Vagina (tissue), 2 donors: ENCODE data around the gene APPL2.

Source experiments
- POLR2AphosphoS5 ChIP-seq, 2 donors: sonication (generic); formaldehyde crosslinking; IDR thresholded peaks; one replicate each; pipeline ENCODE4 v1.9.0; 2017; ENCODE audit warnings: antibody characterized with exemption in 2 of 2, mild to moderate bottlenecking in 2 of 2, low read depth in 1 of 2; ENCODE audit not compliant: insufficient read depth in 1 of 2
- TF ChIP-seq, protein P1 (sequence below), 3 experiments: fragments of 450-650 bp in 2 of 3; fragments of 200-600 bp in 1 of 3; sonication (generic) in 1 of 3; IDR thresholded peaks; one replicate each; pipeline ENCODE4 v1.5.1; 2017 to 2019; ENCODE audit warnings: antibody characterized with exemption in 3 of 3, mild to moderate bottlenecking in 2 of 3, moderate library complexity in 2 of 3

DNA sequence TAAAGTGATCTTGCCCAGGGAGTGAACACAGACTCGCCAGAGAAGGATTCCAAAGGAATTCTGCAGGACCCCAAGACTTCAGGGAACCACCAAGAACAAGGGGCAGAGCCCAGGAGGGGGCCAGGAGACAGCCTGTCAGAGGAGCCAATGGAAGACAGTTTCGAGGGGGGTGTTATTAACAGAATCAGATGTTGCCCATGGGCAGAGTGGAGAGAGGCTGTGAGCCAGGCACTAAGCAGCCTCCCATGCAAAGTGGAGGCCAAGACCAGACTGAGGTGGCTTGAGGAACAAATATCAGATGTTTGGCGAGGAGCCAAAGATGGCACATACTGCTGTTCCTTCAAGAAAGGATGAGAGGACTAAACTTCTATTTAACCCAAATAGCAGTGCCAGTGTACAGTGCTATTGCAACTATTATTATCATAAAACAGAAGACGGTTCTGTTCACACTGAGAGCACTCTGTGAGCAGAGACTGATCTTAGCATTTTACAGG lies 12.6 kb downstream of the APPL2 start:
- no peak for TF ChIP-seq POLR2AphosphoS5 (IDR thresholded peaks at IDR 0.05; ENCODE audit: insufficient read depth in 1 of 2, low read depth in 1 of 2)
- TF ChIP-seq, protein P1, sequence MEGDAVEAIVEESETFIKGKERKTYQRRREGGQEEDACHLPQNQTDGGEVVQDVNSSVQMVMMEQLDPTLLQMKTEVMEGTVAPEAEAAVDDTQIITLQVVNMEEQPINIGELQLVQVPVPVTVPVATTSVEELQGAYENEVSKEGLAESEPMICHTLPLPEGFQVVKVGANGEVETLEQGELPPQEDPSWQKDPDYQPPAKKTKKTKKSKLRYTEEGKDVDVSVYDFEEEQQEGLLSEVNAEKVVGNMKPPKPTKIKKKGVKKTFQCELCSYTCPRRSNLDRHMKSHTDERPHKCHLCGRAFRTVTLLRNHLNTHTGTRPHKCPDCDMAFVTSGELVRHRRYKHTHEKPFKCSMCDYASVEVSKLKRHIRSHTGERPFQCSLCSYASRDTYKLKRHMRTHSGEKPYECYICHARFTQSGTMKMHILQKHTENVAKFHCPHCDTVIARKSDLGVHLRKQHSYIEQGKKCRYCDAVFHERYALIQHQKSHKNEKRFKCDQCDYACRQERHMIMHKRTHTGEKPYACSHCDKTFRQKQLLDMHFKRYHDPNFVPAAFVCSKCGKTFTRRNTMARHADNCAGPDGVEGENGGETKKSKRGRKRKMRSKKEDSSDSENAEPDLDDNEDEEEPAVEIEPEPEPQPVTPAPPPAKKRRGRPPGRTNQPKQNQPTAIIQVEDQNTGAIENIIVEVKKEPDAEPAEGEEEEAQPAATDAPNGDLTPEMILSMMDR (IDR thresholded peaks at IDR 0.05): no peak
